K562 (cell line): ENCODE results near the gene OARD1.

ENCODE experiments used
- C11orf30 ChIP-seq: fragments of 450-650 bp; IDR thresholded peaks from 2 replicates; pipeline ENCODE4 v1.6.1; 2016; ENCODE audit warnings: low read depth, mild to moderate bottlenecking
- CREB1 ChIP-seq, 2 experiments: sonication (generic) in 1 of 2; formaldehyde crosslinking in 1 of 2; IDR thresholded peaks; 2 replicates each; pipeline versions ENCODE4 v1.6.1 to v1.8.0; 2012 to 2022; ENCODE audit warnings: inconsistent platforms in 1 of 2, mild to moderate bottlenecking in 1 of 2, missing genetic modification reagents in 1 of 2, moderate library complexity in 1 of 2
- ZNF354B ChIP-seq: fragments of 250-450 bp; sonication (Bioruptor Pico); IDR thresholded peaks from 2 replicates; pipeline ENCODE4 v1.4.0; 2020
- TF ChIP-seq, protein P1 (sequence below), 2 experiments: IDR thresholded peaks; 2 replicates each; pipeline ENCODE4 v1.6.1; 2011; ENCODE audit warnings: borderline replicate concordance in 1 of 2, control low read depth in 1 of 2, low read depth in 1 of 2, low read length in 1 of 2, mild to moderate bottlenecking in 1 of 2, mixed read lengths in 1 of 2, moderate library complexity in 1 of 2; ENCODE audit not compliant: insufficient read depth in 1 of 2, insufficient read length in 1 of 2, poor library complexity in 1 of 2, severe bottlenecking in 1 of 2; ENCODE audit errors: extremely low read depth in 1 of 2

DNA sequence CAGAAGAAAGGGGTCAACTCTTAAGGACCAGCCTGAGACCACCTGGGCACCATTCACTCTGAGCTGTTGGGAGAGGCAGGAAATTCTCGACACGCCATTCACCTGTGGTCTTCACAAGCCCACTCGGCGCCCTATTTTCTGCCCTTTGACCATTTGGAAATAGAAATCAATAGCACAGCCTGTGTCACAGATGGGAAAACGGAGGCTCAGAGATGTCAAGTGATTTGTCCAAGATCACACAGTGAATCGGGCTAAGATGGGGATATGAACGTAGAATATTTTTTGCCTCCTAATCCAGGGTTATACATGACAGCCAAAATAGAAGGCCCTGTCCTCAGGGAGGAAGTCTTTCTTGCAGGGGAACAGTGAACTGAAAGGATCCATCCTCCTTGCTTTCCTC lies 22.2 kb downstream of the OARD1 start:
- TF ChIP-seq CREB1 (IDR thresholded peaks at IDR 0.05) (no peak), CREB1 (CRISPR knock-in tag; IDR thresholded peaks at IDR 0.05) (no peak), C11orf30 (no peak), ZNF354B (CRISPR knock-in tag) (no peak)
- TF ChIP-seq, protein P1, sequence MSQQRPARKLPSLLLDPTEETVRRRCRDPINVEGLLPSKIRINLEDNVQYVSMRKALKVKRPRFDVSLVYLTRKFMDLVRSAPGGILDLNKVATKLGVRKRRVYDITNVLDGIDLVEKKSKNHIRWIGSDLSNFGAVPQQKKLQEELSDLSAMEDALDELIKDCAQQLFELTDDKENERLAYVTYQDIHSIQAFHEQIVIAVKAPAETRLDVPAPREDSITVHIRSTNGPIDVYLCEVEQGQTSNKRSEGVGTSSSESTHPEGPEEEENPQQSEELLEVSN (IDR thresholded peaks at IDR 0.05; ENCODE audit: borderline replicate concordance in 1 of 2, extremely low read depth in 1 of 2, insufficient read depth in 1 of 2, insufficient read length in 1 of 2, low read depth in 1 of 2, low read length in 1 of 2, poor library complexity in 1 of 2, severe bottlenecking in 1 of 2), result no peak
